ENCODE measurements around the gene MAEA. TPM values are rescaled to one million over a fixed set of nuclear protein-coding genes. Genes with fewer than 3 reads are reported as not detected.
"Not testable (repeated sequence)": the region's sequence is repeated elsewhere in the genome, so short reads cannot be mapped to it uniquely, and the experiment has no call there.

MAEA gene
- polyA plus RNA-seq, 2 of the 4 experiments (the other 2 are of a cell fraction): 46.1 to 58.4 TPM

GRCh38 chr4:1334579-1334895 lies 44.8 kb downstream of the MAEA start (continued):
- TF ChIP-seq REST (IDR thresholded peaks at IDR 0.05): no peak
- TF ChIP-seq TFCP2L1 (CRISPR knock-in tag; IDR thresholded peaks at IDR 0.05): no peak
- no peak for TF ChIP-seq KDM5A (IDR thresholded peaks at IDR 0.05)
- no peak for TF ChIP-seq PBX3 (IDR thresholded peaks at IDR 0.05)
- TF ChIP-seq EHMT2 (IDR thresholded peaks at IDR 0.05; ENCODE audit: low read depth): no peak
- TF ChIP-seq PHF8 (IDR thresholded peaks at IDR 0.05; ENCODE audit: borderline replicate concordance, low read depth): no peak
- TF ChIP-seq E2F6 (IDR thresholded peaks at IDR 0.05; ENCODE audit: borderline replicate concordance, low read depth): no peak

GRCh38 chr4:1335193-1335883 lies 45.6 kb downstream of the MAEA start:
- H3K4me2 ChIP-seq; FAIRE-seq; POLR2A ChIA-PET; H3K4me3 ChIP-seq; DNase-seq (ENCODE audit: low read depth in 1 of 2, low spot score in 1 of 2); H3K9me3 ChIP-seq; H3K4me1 ChIP-seq; H3K27ac ChIP-seq; ATAC-seq; CTCF ChIA-PET: not testable (repeated sequence)
- 100% methylated on average over 2 of the region's 4 CpGs for WGBS (ENCODE audit: missing lambda C conversion rate)

- no peaks in the 10 kb centered on the region for H3K4me1 ChIP-seq
- no peak for TF ChIP-seq ZSCAN20 (CRISPR knock-in tag; IDR thresholded peaks at IDR 0.05)
- 90% methylated on average over 5 of the region's 7 CpGs for WGBS (ENCODE audit: missing lambda C conversion rate)
- no peak for FAIRE-seq
- H3K27ac ChIP-seq: no peak overlapping the region
- H3K4me3 ChIP-seq: no peak overlapping the region
- no peak for ATAC-seq
- DNase-seq (ENCODE audit: low read depth in 1 of 2, low spot score in 1 of 2): peak in 1 of 2 experiments; percentile 17
- no peak overlapping the region for H3K4me2 ChIP-seq
- ChIA-PET POLR2A (no interaction called here), CTCF (no interaction called here)
- H3K9me3 ChIP-seq: no peaks in the 10 kb centered on the region
Measured at GRCh38 chr4:1336088-1336491, 46.4 kb downstream of the MAEA start.

- ATAC-seq (peak; percentile 23 to 57; a peak in 2 of 6 replicates), DNase-seq (ENCODE audit: low read depth in 1 of 2, low spot score in 1 of 2) (no peak), FAIRE-seq (no peak)
- no peak overlapping the region for H3K27ac ChIP-seq
- POLR2A ChIA-PET: no interaction called here
- H3K9me3 ChIP-seq: no peaks in the 10 kb centered on the region
- 76% methylated on average over 5 of the region's 11 CpGs for WGBS (ENCODE audit: missing lambda C conversion rate)
- no peak overlapping the region for H3K4me2 ChIP-seq
- CTCF ChIA-PET: no interaction called here
- H3K4me3 ChIP-seq: no peak overlapping the region
- H3K4me1 ChIP-seq: no peaks in the 10 kb centered on the region
- TF ChIP-seq TFCP2L1 (CRISPR knock-in tag; IDR thresholded peaks at IDR 0.05): no peak
- TF ChIP-seq ELK1 (IDR thresholded peaks at IDR 0.05; ENCODE audit: low read depth, low read length): no peak
- TF ChIP-seq RCOR1 (IDR thresholded peaks at IDR 0.05; ENCODE audit: low read depth, low read length): no peak
- no peak for TF ChIP-seq GATA3 (IDR thresholded peaks at IDR 0.05; ENCODE audit: borderline replicate concordance)
- no peak for TF ChIP-seq HOXA7 (CRISPR knock-in tag; IDR thresholded peaks at IDR 0.05)
- TF ChIP-seq CBX8 (IDR thresholded peaks at IDR 0.05): no peak
- no peak for TF ChIP-seq JUN (IDR thresholded peaks at IDR 0.05)
- no peak for TF ChIP-seq NPAS2 (CRISPR knock-in tag; IDR thresholded peaks at IDR 0.05; ENCODE audit: borderline replicate concordance)
- TF ChIP-seq SREBF2 (IDR thresholded peaks at IDR 0.05): no peak
- no peak for TF ChIP-seq HEYL (CRISPR knock-in tag; IDR thresholded peaks at IDR 0.05)
- TF ChIP-seq HMGXB4 (CRISPR knock-in tag; IDR thresholded peaks at IDR 0.05; ENCODE audit: borderline replicate concordance): no peak
- TF ChIP-seq E2F6 (IDR thresholded peaks at IDR 0.05; ENCODE audit: borderline replicate concordance, low read depth): no peak
- no peak for TF ChIP-seq ZC3H11A (IDR thresholded peaks at IDR 0.05)
- no peak for TF ChIP-seq POLR2A (IDR thresholded peaks at IDR 0.05; ENCODE audit: low read length)
- TF ChIP-seq HDAC2 (IDR thresholded peaks at IDR 0.05): no peak
- no peak for TF ChIP-seq EP300 (IDR thresholded peaks at IDR 0.05)
- no peak for TF ChIP-seq TP53 (CRISPR knock-in tag; IDR thresholded peaks at IDR 0.05)
Measured at GRCh38 chr4:1337376-1337831, 47.7 kb downstream of the MAEA start.

All from A549 (cell line).